Measurements from ENCODE around the gene SPOP. TPM values are rescaled to one million over a fixed set of nuclear protein-coding genes. Genes with fewer than 3 reads are reported as not detected.

The SPOP gene
- 61.4 and 98.7 TPM in 2 replicates for total RNA-seq

DNA sequence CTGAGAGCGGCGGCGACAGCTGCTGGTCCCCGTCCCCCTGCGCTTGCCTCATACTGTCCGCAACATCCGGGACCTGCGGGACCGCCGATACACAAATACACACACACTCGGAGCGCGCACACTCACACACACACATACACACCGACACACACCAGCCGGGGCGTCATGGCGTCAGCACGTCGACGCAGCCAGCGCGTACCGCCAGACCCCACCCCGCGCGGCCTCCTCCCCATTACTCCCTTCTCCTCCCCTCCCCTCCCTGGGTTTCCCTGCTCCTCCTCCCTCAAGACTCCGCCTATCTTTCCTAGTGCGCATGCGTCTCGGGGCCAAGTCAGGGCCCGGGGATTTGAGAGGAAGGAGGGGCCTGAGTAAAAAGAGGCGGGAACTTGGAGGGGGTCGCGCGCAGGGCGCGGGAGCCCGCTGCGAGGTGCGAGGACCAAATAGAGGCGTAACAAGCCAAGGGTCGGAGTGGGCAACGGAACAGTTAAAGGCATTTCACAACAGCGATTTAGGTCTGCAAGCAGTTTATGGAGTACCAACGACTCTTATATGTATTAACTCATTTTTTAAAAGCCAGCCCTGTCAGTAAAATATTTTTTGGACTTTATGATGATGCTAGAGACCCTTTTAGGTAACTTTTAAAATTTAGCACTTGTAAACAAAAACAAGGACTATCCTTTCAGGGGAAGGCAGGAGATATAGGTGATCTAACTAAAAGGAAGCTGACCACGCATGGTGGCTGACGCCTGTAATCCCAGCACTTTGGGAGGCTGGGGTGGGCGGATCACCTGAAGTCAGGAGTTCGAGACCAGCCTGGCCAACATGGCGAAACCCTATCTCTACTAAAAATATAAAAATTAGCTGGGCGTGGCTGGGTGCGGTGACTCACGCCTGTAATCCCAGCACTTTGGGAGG, at the start of gene SPOP:
Gene SPOP (minus strand): TSS at position 165 of the 915 bp plus-strand sequence. CDS start 55,287 bp downstream, outside the sequence.

DNA sequence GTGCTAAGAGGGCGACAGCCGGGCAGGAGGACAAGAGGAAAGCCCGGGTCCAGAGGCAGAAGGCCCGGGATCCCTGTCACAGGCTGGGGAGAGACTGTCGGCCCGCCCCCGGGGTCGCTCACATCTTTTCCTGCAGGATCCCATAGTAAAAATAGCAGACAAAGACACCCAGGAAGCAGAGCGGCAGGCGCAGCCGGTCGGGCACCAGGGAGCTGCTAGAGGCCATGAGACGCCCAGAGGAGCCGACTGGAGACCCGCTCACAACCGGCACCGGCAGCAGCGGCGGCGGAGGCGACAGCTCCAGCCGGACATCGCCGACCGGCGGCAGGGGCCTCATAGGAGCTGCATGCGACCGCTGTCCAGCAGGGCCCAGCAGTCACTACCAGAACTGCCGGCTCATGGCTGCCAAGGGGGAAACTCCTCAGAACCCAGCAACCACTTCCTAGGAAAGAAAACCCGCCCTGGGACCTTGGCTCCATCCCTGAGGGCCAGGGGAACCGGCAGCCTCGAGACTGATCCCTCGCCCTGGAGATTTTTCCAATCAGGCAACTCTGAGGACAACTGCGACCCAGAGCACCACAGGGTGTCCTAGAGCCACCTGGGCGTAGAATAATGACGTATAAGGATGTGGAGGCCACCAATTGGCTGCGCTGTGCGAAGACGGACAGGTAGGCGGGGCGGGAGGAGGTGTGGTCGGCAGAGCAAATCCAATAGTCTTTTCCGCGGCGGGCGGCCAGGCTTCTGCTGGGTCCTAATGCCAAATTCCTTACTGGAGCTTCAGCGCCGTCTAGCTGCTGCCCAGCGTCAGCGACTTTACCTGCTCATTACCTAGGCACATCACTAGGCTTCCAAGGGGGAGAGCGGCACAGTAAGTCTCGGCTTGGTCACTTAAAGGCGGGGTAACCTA, 30.0 kb upstream of the SPOP start, which contains the start of gene SLC35B1:
Gene SLC35B1 (minus strand): TSS at position 357 of the 907 bp plus-strand sequence. CDS start 131 bp downstream, at position 226.

DNA sequence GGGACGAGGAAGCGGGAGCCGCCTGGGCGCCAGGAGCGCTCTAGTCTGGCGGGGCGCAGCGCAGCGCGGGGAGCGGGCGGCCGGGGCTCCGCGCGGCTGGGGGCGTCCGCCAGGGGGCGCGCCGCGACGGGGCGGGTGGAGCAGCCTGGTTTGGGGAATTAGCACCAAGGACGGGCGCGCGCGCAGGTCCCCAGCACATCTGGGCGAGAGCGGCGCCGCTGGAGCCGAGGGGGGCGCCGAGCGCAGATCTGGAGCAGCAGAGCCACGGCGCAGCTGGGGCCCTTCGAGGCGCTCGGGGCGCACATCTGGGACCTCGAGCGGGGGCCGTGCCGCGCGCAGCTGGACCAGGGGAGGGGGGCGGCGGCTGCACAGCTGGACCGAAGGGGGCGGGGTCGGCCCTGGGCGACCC, 102.2 kb downstream of the SPOP start, which contains the start of gene NXPH3:
Gene NXPH3 (plus strand): TSS at position 193 of the 409 bp plus-strand sequence. CDS start 349 bp downstream, outside the sequence.

Other genes starting within 250 kb of the SPOP start
- 0.11 and 0.12 TPM in 2 replicates for gene NGFR, start 182.8 kb downstream of the SPOP start, total RNA-seq
- gene NXPH3, start 102.2 kb downstream of the SPOP start, total RNA-seq: 0.11 and 0.37 TPM in 2 replicates
- gene SLC35B1, start 29.9 kb upstream of the SPOP start, total RNA-seq: 60.6 and 63.2 TPM in 2 replicates
- 1.1 and 1.2 TPM in 2 replicates for gene FAM117A, start 86.0 kb upstream of the SPOP start, total RNA-seq
- 29.1 and 40.6 TPM in 2 replicates for gene KAT7, start 110.6 kb upstream of the SPOP start, total RNA-seq
- gene TAC4, start 170.0 kb upstream of the SPOP start, total RNA-seq: not detected in 2 replicates

Data from uterine smooth muscle cell (primary cell).